HG03060 (cell line): ENCODE results near the gene PSMC4.
A peak's percentile ranks its signal among the peaks of the same experiment; 100 is the strongest.

ENCODE experiments used
- ATAC-seq: cut with Tn5 transposase; IDR thresholded peaks from one replicate; pipeline ENCODE4 v1.9.1; 2021; ENCODE audit warnings: low read depth, moderate number of reproducible peaks; ENCODE audit not compliant: unreplicated experiment

The PSMC4 gene

GRCh38 chr19:39970675-39971379, at the start of gene PSMC4:
PSMC4 (plus strand) TSS chr19:39971165; CDS start chr19:39971203, 38 bp downstream.
- ATAC-seq: peak; percentile 91

- no peak for ATAC-seq
Observed at GRCh38 chr19:39923862-39924261, 47.1 kb upstream of the PSMC4 start.

- no peak for ATAC-seq
Observed at GRCh38 chr19:39924389-39924788, 46.6 kb upstream of the PSMC4 start.

GRCh38 chr19:39924952-39925351, 46.0 kb upstream of the PSMC4 start:
- no peak for ATAC-seq

GRCh38 chr19:39926170-39926760, 44.7 kb upstream of the PSMC4 start:
- ATAC-seq: no peak

- ATAC-seq: no peak
Observed at GRCh38 chr19:39927076-39927475, 43.9 kb upstream of the PSMC4 start.

- no peak for ATAC-seq
Observed at GRCh38 chr19:39927524-39928356, 43.2 kb upstream of the PSMC4 start.

GRCh38 chr19:39928357-39928725, 42.6 kb upstream of the PSMC4 start:
- ATAC-seq: no peak

GRCh38 chr19:39929750-39930149, 41.2 kb upstream of the PSMC4 start:
- ATAC-seq: no peak

GRCh38 chr19:39934584-39935363, 36.2 kb upstream of the PSMC4 start, which contains the start of gene FCGBP:
FCGBP (minus strand) TSS chr19:39934634.
- no peak for ATAC-seq

GRCh38 chr19:39935364-39935661, 35.7 kb upstream of the PSMC4 start:
- ATAC-seq: no peak

- no peak for ATAC-seq
Observed at GRCh38 chr19:39936020-39936419, 34.9 kb upstream of the PSMC4 start.

- no peak for ATAC-seq
Observed at GRCh38 chr19:39936622-39937021, 34.3 kb upstream of the PSMC4 start.

- ATAC-seq: no peak
Observed at GRCh38 chr19:39937094-39937720, 33.8 kb upstream of the PSMC4 start.

- no peak for ATAC-seq
Observed at GRCh38 chr19:39937787-39938186, 33.2 kb upstream of the PSMC4 start.

GRCh38 chr19:39939556-39939955, 31.4 kb upstream of the PSMC4 start:
- ATAC-seq: no peak

GRCh38 chr19:39940221-39940833, 30.6 kb upstream of the PSMC4 start:
- no peak for ATAC-seq

GRCh38 chr19:39941151-39941550, 29.8 kb upstream of the PSMC4 start:
- ATAC-seq: no peak

- ATAC-seq: peak; percentile 58
Observed at GRCh38 chr19:39941615-39942365, 29.2 kb upstream of the PSMC4 start.
